Stomach (tissue), 9 donors: ENCODE data around the gene FHIP1A. TPM values are rescaled to one million over a fixed set of nuclear protein-coding genes. Genes with fewer than 3 reads are reported as not detected.

Experiments used
- DNase-seq, 2 donors: peaks; one replicate each; pipeline versions ENCODE4 v3.0.0 to v3.0.0-alpha.2; 2013 to 2019
- H3K27ac ChIP-seq, 5 donors: fragments of 200-600 bp in 4 of 5; sonication (generic) in 4 of 5; one replicate each; pipeline ENCODE4 v1.5.1; 2013 to 2019; ENCODE audit warnings: mild to moderate bottlenecking in 1 of 5, moderate library complexity in 1 of 5
- H3K27me3 ChIP-seq, 3 donors: fragments of 200-600 bp; sonication (generic); one replicate each; pipeline ENCODE4 v1.5.1; 2017 to 2019; ENCODE audit warnings: mixed run types in 1 of 3
- H3K36me3 ChIP-seq, 4 donors: fragments of 200-600 bp; sonication (generic); 1 replicate in 3 of 4; 2 replicates in 1 of 4; pipeline ENCODE4 v1.5.1; 2016 to 2019
- H3K4me1 ChIP-seq, 4 donors: fragments of 200-600 bp; sonication (generic); one replicate each; pipeline ENCODE4 v1.5.1; 2016 to 2019
- H3K4me3 ChIP-seq, 4 donors: fragments of 200-600 bp; sonication (generic) in 3 of 4; one replicate each; pipeline ENCODE4 v1.5.1; 2016 to 2019; ENCODE audit warnings: mild to moderate bottlenecking in 1 of 4
- H3K9me3 ChIP-seq, 4 donors: fragments of 200-600 bp; sonication (generic); one replicate each; pipeline ENCODE4 v1.5.1; 2016 to 2019
- EP300 ChIP-seq: sonication (generic); formaldehyde crosslinking; IDR thresholded peaks from one replicate; pipeline ENCODE4 v1.6.1; 2017; ENCODE audit warnings: antibody characterized with exemption
- POLR2A ChIP-seq, 4 donors: fragments of 450-650 bp; IDR thresholded peaks; one replicate each; pipeline ENCODE4 v1.6.1; 2016; ENCODE audit warnings: antibody characterized with exemption in 4 of 4, control low read depth in 2 of 4, mild to moderate bottlenecking in 1 of 4, moderate library complexity in 1 of 4
- POLR2AphosphoS5 ChIP-seq, 3 donors: sonication (generic); formaldehyde crosslinking; IDR thresholded peaks; one replicate each; pipeline ENCODE4 v1.6.1; 2016; ENCODE audit warnings: antibody characterized with exemption in 3 of 3
- WGBS, 5 donors: extraction: QIAGEN DNeasy Blood & Tissue Kit in 3 of 5; methylation state at CpG; one replicate each; pipeline versions ENCODE4 v1.1.5 to v1.1.7; 2013 to 2018; 5-methylcytosine and 5-hydroxymethylcytosine counted together
- intact Hi-C: fragments of 100-400 bp; cut with DNase I; formaldehyde crosslinking; loops from one replicate; pipeline ENCODE4 v1.15.1; 2023; ENCODE audit warnings: low total_unique reads
- polyA plus RNA-seq, 3 donors: library from polyadenylated mRNA; stranded (reverse); fragments of 200-250 nt; gene quantifications; one replicate each; pipeline ENCODE4 v1.2.3, GENCODE V29; 2013
- total RNA-seq, 5 donors: library from RNA; depleted of rRNA; stranded (reverse); fragments of >200 nt; gene quantifications; one replicate each; pipeline versions ENCODE4 v1.1.0 to v1.2.3, GENCODE V29; 2014 to 2016
- TF ChIP-seq, protein P1 (sequence below), 7 experiments: fragments of 450-650 bp in 4 of 7; fragments of 200-600 bp in 3 of 7; sonication (generic) in 3 of 7; IDR thresholded peaks; one replicate each; pipeline ENCODE4 v1.5.1; 2016 to 2019; ENCODE audit warnings: antibody characterized with exemption in 7 of 7, control low read depth in 2 of 7, mild to moderate bottlenecking in 1 of 7
- donor health status: healthy with polysubstance abuse.
- donor health status: Bipolar disorder and iron deficiency.
- donor health status: healthy.

FHIP1A gene
- total and polyA plus RNA-seq, 8 donors: 0.90 to 177 (median 12.3) TPM

DNA sequence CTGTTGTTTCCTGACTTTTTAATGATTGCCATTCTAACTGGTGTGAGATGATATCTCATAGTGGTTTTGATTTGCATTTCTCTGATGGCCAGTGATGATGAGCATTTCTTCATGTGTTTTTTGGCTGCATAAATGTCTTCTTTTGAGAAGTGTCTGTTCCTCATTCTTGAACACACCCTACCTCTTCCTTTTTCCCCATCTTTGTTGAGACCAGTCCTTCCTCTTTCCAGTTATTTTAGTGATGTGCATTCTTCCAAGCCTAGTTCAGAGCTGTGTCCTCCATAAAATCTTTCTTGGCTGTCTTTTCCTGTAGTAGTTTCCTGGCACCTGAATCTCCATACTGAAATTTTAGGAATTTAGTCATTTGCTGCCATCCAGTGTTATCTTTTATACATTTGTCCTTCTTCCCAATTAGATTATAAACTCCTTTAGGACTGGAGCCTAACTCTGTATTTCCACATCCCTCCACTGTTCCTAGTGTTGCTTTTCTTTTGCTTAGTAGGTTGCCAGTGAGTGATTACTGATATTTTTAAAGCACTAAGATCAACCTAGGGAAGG, 11.4 kb downstream of the FHIP1A start:
- intact Hi-C loops: no loop called here
- H3K9me3 ChIP-seq: no peaks in the 10 kb centered on the region
- no peaks in the 10 kb centered on the region for H3K27me3 ChIP-seq
- peaks cover 0 to 13% (median 5%) of the 10 kb centered on the region in 4 donors for H3K4me1 ChIP-seq
- H3K27ac ChIP-seq: no peak overlapping the region
- no peak for DNase-seq
- no peaks in the 10 kb centered on the region for H3K36me3 ChIP-seq
- TF ChIP-seq EP300: no peak
- TF ChIP-seq POLR2A (IDR thresholded peaks at IDR 0.05): no peak
- TF ChIP-seq, protein P1, sequence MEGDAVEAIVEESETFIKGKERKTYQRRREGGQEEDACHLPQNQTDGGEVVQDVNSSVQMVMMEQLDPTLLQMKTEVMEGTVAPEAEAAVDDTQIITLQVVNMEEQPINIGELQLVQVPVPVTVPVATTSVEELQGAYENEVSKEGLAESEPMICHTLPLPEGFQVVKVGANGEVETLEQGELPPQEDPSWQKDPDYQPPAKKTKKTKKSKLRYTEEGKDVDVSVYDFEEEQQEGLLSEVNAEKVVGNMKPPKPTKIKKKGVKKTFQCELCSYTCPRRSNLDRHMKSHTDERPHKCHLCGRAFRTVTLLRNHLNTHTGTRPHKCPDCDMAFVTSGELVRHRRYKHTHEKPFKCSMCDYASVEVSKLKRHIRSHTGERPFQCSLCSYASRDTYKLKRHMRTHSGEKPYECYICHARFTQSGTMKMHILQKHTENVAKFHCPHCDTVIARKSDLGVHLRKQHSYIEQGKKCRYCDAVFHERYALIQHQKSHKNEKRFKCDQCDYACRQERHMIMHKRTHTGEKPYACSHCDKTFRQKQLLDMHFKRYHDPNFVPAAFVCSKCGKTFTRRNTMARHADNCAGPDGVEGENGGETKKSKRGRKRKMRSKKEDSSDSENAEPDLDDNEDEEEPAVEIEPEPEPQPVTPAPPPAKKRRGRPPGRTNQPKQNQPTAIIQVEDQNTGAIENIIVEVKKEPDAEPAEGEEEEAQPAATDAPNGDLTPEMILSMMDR (IDR thresholded peaks at IDR 0.05): no peak
- no peak for TF ChIP-seq POLR2AphosphoS5 (IDR thresholded peaks at IDR 0.05)
- no peak overlapping the region for H3K4me3 ChIP-seq

DNA sequence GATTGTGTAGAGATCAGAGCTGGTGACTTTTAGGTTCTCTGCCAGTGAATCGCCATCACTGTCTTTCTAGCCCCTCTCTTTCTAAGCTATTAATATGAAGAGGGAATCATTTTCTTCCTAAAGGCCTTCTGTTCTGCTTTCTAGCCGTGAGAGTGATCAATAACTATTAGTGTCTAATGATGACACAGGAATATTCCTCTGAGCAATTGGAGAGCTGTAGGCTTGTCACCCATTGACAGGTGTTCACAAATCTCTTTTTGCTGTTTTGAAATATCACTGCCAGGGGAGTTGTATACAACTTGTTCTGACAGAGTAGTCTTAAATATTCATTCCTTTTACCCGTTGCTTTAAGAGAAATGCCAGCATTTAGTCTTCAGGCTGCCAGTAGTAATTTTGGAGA, 13.9 kb downstream of the FHIP1A start:
- Histone ChIP-seq H3K36me3 (no peaks in the 10 kb centered on the region), H3K27me3 (no peaks in the 10 kb centered on the region), H3K4me3 (no peak overlapping the region), H3K4me1 (peaks cover 0 to 13% (median 4%) of the 10 kb centered on the region in 4 donors), H3K9me3 (no peaks in the 10 kb centered on the region), H3K27ac (no peak overlapping the region)
- 66 to 84% (median 84%) methylated on average over 3 of the region's 3 CpGs for WGBS, 5 donors
- TF ChIP-seq EP300 (no peak), POLR2A (IDR thresholded peaks at IDR 0.05) (no peak), POLR2AphosphoS5 (IDR thresholded peaks at IDR 0.05) (no peak)
- TF ChIP-seq, protein P1 (IDR thresholded peaks at IDR 0.05): no peak
- DNase-seq: no peak
- intact Hi-C loops: no loop called here

DNA sequence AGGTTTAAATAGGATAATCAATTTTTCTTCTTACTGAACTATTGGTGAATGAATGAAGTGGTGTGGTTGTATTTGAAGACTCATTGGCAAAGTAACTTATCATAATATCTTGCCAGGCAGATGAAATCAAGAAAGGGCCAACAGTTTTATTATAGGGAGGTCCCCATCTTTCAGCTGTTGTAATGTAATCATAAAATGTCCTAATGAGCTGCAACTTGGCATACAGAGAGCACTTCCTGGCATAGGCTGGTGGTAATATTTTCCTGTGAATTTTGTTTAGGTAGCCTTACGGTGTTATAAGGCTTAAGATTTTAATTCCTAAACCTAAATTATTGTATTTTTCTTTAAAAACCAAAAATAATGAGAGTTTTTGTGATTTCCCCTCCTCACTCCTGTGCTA, 17.5 kb downstream of the FHIP1A start:
- no peak for DNase-seq
- TF ChIP-seq POLR2A (IDR thresholded peaks at IDR 0.05) (no peak), EP300 (no peak), POLR2AphosphoS5 (IDR thresholded peaks at IDR 0.05) (no peak)
- TF ChIP-seq, protein P1 (IDR thresholded peaks at IDR 0.05): no peak
- no peak overlapping the region for H3K4me3 ChIP-seq
- no peaks in the 10 kb centered on the region for H3K9me3 ChIP-seq
- H3K4me1 ChIP-seq: peaks cover 0 to 18% (median 10%) of the 10 kb centered on the region in 4 donors
- 38 to 68% (median 48%) methylated on average over 1 of the region's 1 CpG for WGBS, 5 donors
- no peaks in the 10 kb centered on the region for H3K36me3 ChIP-seq
- intact Hi-C loops: no loop called here
- no peak overlapping the region for H3K27ac ChIP-seq
- no peaks in the 10 kb centered on the region for H3K27me3 ChIP-seq

DNA sequence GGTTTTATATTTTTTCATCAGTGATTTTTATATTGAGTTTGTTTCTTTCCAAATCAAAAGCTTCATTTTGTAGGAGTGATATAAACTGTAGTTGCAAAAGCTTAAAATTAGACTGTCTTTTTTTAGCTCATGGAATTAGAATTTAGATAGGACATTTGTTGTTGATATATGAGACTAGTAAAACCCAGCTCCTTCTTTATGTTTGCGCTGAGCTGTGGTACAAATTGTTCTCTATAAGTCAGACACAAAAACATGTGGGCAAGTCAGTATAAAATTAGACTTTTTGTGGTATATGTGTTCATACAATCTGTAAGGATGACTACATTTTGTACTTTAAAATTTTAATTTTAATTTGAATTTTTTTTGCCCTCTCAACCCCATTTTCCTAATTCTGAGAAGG, 18.3 kb downstream of the FHIP1A start:
- Histone ChIP-seq H3K9me3 (no peaks in the 10 kb centered on the region), H3K4me3 (no peak overlapping the region), H3K27me3 (no peaks in the 10 kb centered on the region), H3K27ac (no peak overlapping the region), H3K4me1 (peaks cover 0 to 21% (median 12%) of the 10 kb centered on the region in 4 donors), H3K36me3 (no peaks in the 10 kb centered on the region)
- TF ChIP-seq POLR2A (IDR thresholded peaks at IDR 0.05): no peak
- TF ChIP-seq, protein P1 (IDR thresholded peaks at IDR 0.05): no peak
- TF ChIP-seq POLR2AphosphoS5 (IDR thresholded peaks at IDR 0.05): no peak
- TF ChIP-seq EP300: no peak
- intact Hi-C loops: no loop called here
- DNase-seq: no peak
- 86 to 100% (median 95%) methylated on average over 1 of the region's 1 CpG for WGBS, 5 donors
